ENCODE measurements around the gene UBE3B.

UBE3B gene

GRCh38 chr12:109452489-109452888 is 24.9 kb upstream of the UBE3B start:
- Histone ChIP-seq H3K4me3 (ENCODE audit: low read length) (no peak overlapping the region), H3K27ac (ENCODE audit: low read depth, low read length) (peak overlapping the region; percentile 29), H3K4me1 (ENCODE audit: control insufficient read depth, insufficient read depth, low read length) (peaks cover 24% of the 10 kb centered on the region), H3K9ac (ENCODE audit: low read length) (no peak overlapping the region), H3K27me3 (ENCODE audit: control insufficient read depth, insufficient read depth, low read length) (no peaks in the 10 kb centered on the region), H3K36me3 (ENCODE audit: control insufficient read depth, insufficient read depth, low read length) (peaks cover 42% of the 10 kb centered on the region)

- peaks cover 44% of the 10 kb centered on the region for H3K36me3 ChIP-seq (ENCODE audit: control insufficient read depth, insufficient read depth, low read length)
Measured at GRCh38 chr12:109455706-109456105, 21.7 kb upstream of the UBE3B start.

GRCh38 chr12:109458086-109458485 is 19.3 kb upstream of the UBE3B start:
- no peaks in the 10 kb centered on the region for H3K27me3 ChIP-seq (ENCODE audit: control insufficient read depth, insufficient read depth, low read length)
- H3K9ac ChIP-seq (ENCODE audit: low read length): no peak overlapping the region
- peaks cover 72% of the 10 kb centered on the region for H3K4me1 ChIP-seq (ENCODE audit: control insufficient read depth, insufficient read depth, low read length)
- peaks cover 37% of the 10 kb centered on the region for H3K36me3 ChIP-seq (ENCODE audit: control insufficient read depth, insufficient read depth, low read length)
- peak overlapping the region; percentile 97 for H3K27ac ChIP-seq (ENCODE audit: low read depth, low read length)
- no peak overlapping the region for H3K4me3 ChIP-seq (ENCODE audit: low read length)

More at GRCh38 chr12:109455706-109456105, 21.7 kb upstream of the UBE3B start:
- H3K27ac ChIP-seq (ENCODE audit: low read depth, low read length): peak overlapping the region; percentile 97
- no peak overlapping the region for H3K4me3 ChIP-seq (ENCODE audit: low read length)
- peaks cover 55% of the 10 kb centered on the region for H3K4me1 ChIP-seq (ENCODE audit: control insufficient read depth, insufficient read depth, low read length)
- no peak overlapping the region for H3K9ac ChIP-seq (ENCODE audit: low read length)
- no peaks in the 10 kb centered on the region for H3K27me3 ChIP-seq (ENCODE audit: control insufficient read depth, insufficient read depth, low read length)

GRCh38 chr12:109458771-109459208 is 18.6 kb upstream of the UBE3B start:
- Histone ChIP-seq H3K36me3 (ENCODE audit: control insufficient read depth, insufficient read depth, low read length) (peaks cover 35% of the 10 kb centered on the region), H3K27ac (ENCODE audit: low read depth, low read length) (peak overlapping the region; percentile 97), H3K4me1 (ENCODE audit: control insufficient read depth, insufficient read depth, low read length) (peaks cover 79% of the 10 kb centered on the region), H3K27me3 (ENCODE audit: control insufficient read depth, insufficient read depth, low read length) (no peaks in the 10 kb centered on the region), H3K4me3 (ENCODE audit: low read length) (no peak overlapping the region), H3K9ac (ENCODE audit: low read length) (no peak overlapping the region)

GRCh38 chr12:109459247-109459646 is 18.2 kb upstream of the UBE3B start:
- Histone ChIP-seq H3K4me3 (ENCODE audit: low read length) (no peak overlapping the region), H3K36me3 (ENCODE audit: control insufficient read depth, insufficient read depth, low read length) (peaks cover 30% of the 10 kb centered on the region), H3K27me3 (ENCODE audit: control insufficient read depth, insufficient read depth, low read length) (no peaks in the 10 kb centered on the region), H3K27ac (ENCODE audit: low read depth, low read length) (peak overlapping the region; percentile 97), H3K4me1 (ENCODE audit: control insufficient read depth, insufficient read depth, low read length) (peaks cover 83% of the 10 kb centered on the region), H3K9ac (ENCODE audit: low read length) (no peak overlapping the region)

- Histone ChIP-seq H3K9ac (ENCODE audit: low read length) (no peak overlapping the region), H3K36me3 (ENCODE audit: control insufficient read depth, insufficient read depth, low read length) (peaks cover 21% of the 10 kb centered on the region), H3K4me1 (ENCODE audit: control insufficient read depth, insufficient read depth, low read length) (peaks cover 92% of the 10 kb centered on the region)
Measured at GRCh38 chr12:109460538-109460937, 16.9 kb upstream of the UBE3B start.

GRCh38 chr12:109461049-109461845 is 16.2 kb upstream of the UBE3B start:
- peaks cover 95% of the 10 kb centered on the region for H3K4me1 ChIP-seq (ENCODE audit: control insufficient read depth, insufficient read depth, low read length)
- H3K27me3 ChIP-seq (ENCODE audit: control insufficient read depth, insufficient read depth, low read length): no peaks in the 10 kb centered on the region
- peak overlapping the region; percentile 31 for H3K4me3 ChIP-seq (ENCODE audit: low read length)
- peaks cover 14% of the 10 kb centered on the region for H3K36me3 ChIP-seq (ENCODE audit: control insufficient read depth, insufficient read depth, low read length)
- H3K27ac ChIP-seq (ENCODE audit: low read depth, low read length): peak overlapping the region; percentile 97
- H3K9ac ChIP-seq (ENCODE audit: low read length): no peak overlapping the region

More at GRCh38 chr12:109460538-109460937, 16.9 kb upstream of the UBE3B start:
- Histone ChIP-seq H3K27ac (ENCODE audit: low read depth, low read length) (peak overlapping the region; percentile 97), H3K4me3 (ENCODE audit: low read length) (peak overlapping the region; percentile 31), H3K27me3 (ENCODE audit: control insufficient read depth, insufficient read depth, low read length) (no peaks in the 10 kb centered on the region)

- Histone ChIP-seq H3K4me3 (ENCODE audit: low read length) (peak overlapping the region; percentile 17), H3K36me3 (ENCODE audit: control insufficient read depth, insufficient read depth, low read length) (peaks cover 7% of the 10 kb centered on the region), H3K27me3 (ENCODE audit: control insufficient read depth, insufficient read depth, low read length) (no peaks in the 10 kb centered on the region), H3K4me1 (ENCODE audit: control insufficient read depth, insufficient read depth, low read length) (peaks cover 95% of the 10 kb centered on the region), H3K27ac (ENCODE audit: low read depth, low read length) (peak overlapping the region; percentile 97), H3K9ac (ENCODE audit: low read length) (no peak overlapping the region)
Measured at GRCh38 chr12:109461846-109462756, 15.3 kb upstream of the UBE3B start.

GRCh38 chr12:109462868-109463692 is 14.4 kb upstream of the UBE3B start:
- Histone ChIP-seq H3K27ac (ENCODE audit: low read depth, low read length) (peak overlapping the region; percentile 97), H3K9ac (ENCODE audit: low read length) (peak overlapping the region; percentile 19), H3K4me3 (ENCODE audit: low read length) (peak overlapping the region; percentile 20), H3K4me1 (ENCODE audit: control insufficient read depth, insufficient read depth, low read length) (peaks cover 93% of the 10 kb centered on the region), H3K27me3 (ENCODE audit: control insufficient read depth, insufficient read depth, low read length) (no peaks in the 10 kb centered on the region), H3K36me3 (ENCODE audit: control insufficient read depth, insufficient read depth, low read length) (peaks cover 3% of the 10 kb centered on the region)

GRCh38 chr12:109463756-109464155 is 13.7 kb upstream of the UBE3B start:
- no peaks in the 10 kb centered on the region for H3K36me3 ChIP-seq (ENCODE audit: control insufficient read depth, insufficient read depth, low read length)
- H3K4me1 ChIP-seq (ENCODE audit: control insufficient read depth, insufficient read depth, low read length): peaks cover 90% of the 10 kb centered on the region
- peak overlapping the region; percentile 97 for H3K27ac ChIP-seq (ENCODE audit: low read depth, low read length)
- peak overlapping the region; percentile 20 for H3K4me3 ChIP-seq (ENCODE audit: low read length)
- H3K9ac ChIP-seq (ENCODE audit: low read length): peak overlapping the region; percentile 19
- H3K27me3 ChIP-seq (ENCODE audit: control insufficient read depth, insufficient read depth, low read length): no peaks in the 10 kb centered on the region

- no peak overlapping the region for H3K4me3 ChIP-seq (ENCODE audit: low read length)
- H3K9ac ChIP-seq (ENCODE audit: low read length): no peak overlapping the region
- no peaks in the 10 kb centered on the region for H3K27me3 ChIP-seq (ENCODE audit: control insufficient read depth, insufficient read depth, low read length)
- peak overlapping the region; percentile 97 for H3K27ac ChIP-seq (ENCODE audit: low read depth, low read length)
- H3K36me3 ChIP-seq (ENCODE audit: control insufficient read depth, insufficient read depth, low read length): peaks cover 5% of the 10 kb centered on the region
- peaks cover 80% of the 10 kb centered on the region for H3K4me1 ChIP-seq (ENCODE audit: control insufficient read depth, insufficient read depth, low read length)
Measured at GRCh38 chr12:109464642-109465351, 12.6 kb upstream of the UBE3B start.

Measured in rectal smooth muscle tissue (tissue), 1 donor.